Activated gamma-delta T cell treated with Interleukin-2 at 50 U/mL for 16 hours (primary cell): ENCODE measurements around the gene GSC2.

Experiments used
- DNase-seq: peaks from one replicate; pipeline ENCODE4 v3.0.0-alpha.2; 2020

The GSC2 gene

GRCh38 chr22:19118329-19118880 lies 31.7 kb downstream of the GSC2 start:
- DNase-seq = no peak

- no peak for DNase-seq
Observed at GRCh38 chr22:19117111-19117512, 33.0 kb downstream of the GSC2 start.

GRCh38 chr22:19115628-19116027 lies 34.5 kb downstream of the GSC2 start:
- DNase-seq = no peak

- DNase-seq = no peak
Observed at GRCh38 chr22:19114984-19115552, 35.0 kb downstream of the GSC2 start.

GRCh38 chr22:19113429-19113828 lies 36.7 kb downstream of the GSC2 start:
- no peak for DNase-seq

- DNase-seq = no peak
Observed at GRCh38 chr22:19111584-19111983, 38.5 kb downstream of the GSC2 start.

- DNase-seq = no peak
Observed at GRCh38 chr22:19111140-19111539, 39.0 kb downstream of the GSC2 start.

- DNase-seq = no peak
Observed at GRCh38 chr22:19110646-19111045, 39.4 kb downstream of the GSC2 start.

GRCh38 chr22:19110064-19110458 lies 40.0 kb downstream of the GSC2 start:
- no peak for DNase-seq

- DNase-seq = peak; percentile 53
Observed at GRCh38 chr22:19109198-19110063, 40.7 kb downstream of the GSC2 start.

GRCh38 chr22:19108807-19109197 lies 41.3 kb downstream of the GSC2 start:
- no peak for DNase-seq

GRCh38 chr22:19107730-19108074 lies 42.4 kb downstream of the GSC2 start:
- DNase-seq = no peak

GRCh38 chr22:19106886-19107729 lies 43.0 kb downstream of the GSC2 start:
- no peak for DNase-seq

GRCh38 chr22:19105867-19106802 lies 44.0 kb downstream of the GSC2 start:
- DNase-seq = peak; percentile 49

- DNase-seq = no peak
Observed at GRCh38 chr22:19105456-19105855, 44.6 kb downstream of the GSC2 start.

GRCh38 chr22:19103880-19104821 lies 45.9 kb downstream of the GSC2 start:
- no peak for DNase-seq

- no peak for DNase-seq
Observed at GRCh38 chr22:19098157-19098556, 51.9 kb downstream of the GSC2 start.

- no peak for DNase-seq
Observed at GRCh38 chr22:19097518-19097917, 52.6 kb downstream of the GSC2 start.
